GM19351 (cell line): ENCODE results near the gene CDO1.
"Not testable (repeated sequence)": the region's sequence is repeated elsewhere in the genome, so short reads cannot be mapped to it uniquely, and the experiment has no call there.

Experiments
- ATAC-seq: cut with Tn5 transposase; IDR thresholded peaks from one replicate; pipeline ENCODE4 v1.9.1; 2021; ENCODE audit warnings: mild to moderate bottlenecking, moderate library complexity; ENCODE audit not compliant: unreplicated experiment

CDO1 gene

GRCh38 chr5:115831163-115831768 is 14.8 kb upstream of the CDO1 start:
- ATAC-seq = peak; percentile 81

GRCh38 chr5:115829913-115830312 is 13.5 kb upstream of the CDO1 start:
- no peak for ATAC-seq

DNA sequence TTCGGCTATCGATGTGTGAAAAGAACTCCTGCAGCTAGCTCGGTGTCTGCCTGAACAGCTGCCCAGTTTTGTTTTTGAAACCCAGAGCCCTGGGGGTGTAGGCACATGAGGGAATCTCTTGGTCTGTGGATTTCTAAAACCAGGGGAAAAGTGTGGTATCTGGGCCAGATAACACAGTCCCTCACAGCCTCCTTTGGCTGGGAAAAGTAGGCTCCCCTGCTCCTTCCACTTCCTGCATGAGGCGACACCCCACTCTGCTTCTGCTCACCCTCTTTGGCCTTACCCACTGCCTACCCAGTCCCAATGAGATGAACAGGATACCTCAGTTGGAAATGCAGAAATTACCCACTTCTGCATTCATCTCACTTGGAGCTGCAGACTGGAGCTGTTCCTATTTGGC is 9.5 kb upstream of the CDO1 start:
- no peak for ATAC-seq

DNA sequence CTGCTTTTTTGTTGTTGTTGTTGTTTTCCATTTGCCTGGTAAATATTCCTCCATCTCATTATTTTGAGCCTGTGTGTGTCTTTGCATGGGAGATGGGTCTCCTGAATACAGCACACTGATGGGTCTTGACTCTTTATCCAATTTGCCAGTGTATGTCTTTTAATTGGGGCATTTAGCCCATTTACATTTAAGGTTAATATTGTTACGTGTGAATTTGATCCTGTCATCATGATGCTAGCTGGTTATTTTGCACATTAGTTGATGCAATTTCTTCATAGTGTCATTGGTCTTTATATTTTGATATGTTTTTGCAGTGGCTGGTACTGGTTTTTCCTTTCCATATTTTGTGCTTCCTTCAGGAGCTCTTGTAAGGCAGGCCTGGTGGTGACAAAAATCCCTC is 8.5 kb upstream of the CDO1 start:
- not testable (repeated sequence) for ATAC-seq

GRCh38 chr5:115820846-115821245 is 4.4 kb upstream of the CDO1 start:
- ATAC-seq = no peak

- no peak for ATAC-seq
Measured at GRCh38 chr5:115818821-115819220, 2.4 kb upstream of the CDO1 start.

DNA sequence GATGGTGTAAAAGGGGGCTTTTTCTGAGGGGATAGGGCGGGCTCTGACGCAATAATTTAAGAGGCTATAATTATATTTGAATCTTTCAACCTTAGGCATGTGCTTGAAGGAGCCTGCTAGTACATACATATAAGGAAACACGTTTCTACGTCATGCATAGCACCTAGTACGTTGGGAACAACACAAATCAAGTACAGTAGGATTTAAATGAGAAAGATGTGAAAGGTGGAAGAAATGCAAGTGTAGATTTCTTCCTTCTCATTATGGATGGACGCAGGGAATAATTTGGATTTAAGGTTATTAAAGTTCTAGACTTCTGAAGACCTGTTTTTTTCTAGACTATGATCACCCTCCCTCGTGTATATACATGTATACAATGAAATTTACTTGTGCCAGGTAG is 927 bp upstream of the CDO1 start:
- ATAC-seq = no peak

GRCh38 chr5:115815693-115816225 is 700 bp downstream of the CDO1 start:
- peak; percentile 18 for ATAC-seq

DNA sequence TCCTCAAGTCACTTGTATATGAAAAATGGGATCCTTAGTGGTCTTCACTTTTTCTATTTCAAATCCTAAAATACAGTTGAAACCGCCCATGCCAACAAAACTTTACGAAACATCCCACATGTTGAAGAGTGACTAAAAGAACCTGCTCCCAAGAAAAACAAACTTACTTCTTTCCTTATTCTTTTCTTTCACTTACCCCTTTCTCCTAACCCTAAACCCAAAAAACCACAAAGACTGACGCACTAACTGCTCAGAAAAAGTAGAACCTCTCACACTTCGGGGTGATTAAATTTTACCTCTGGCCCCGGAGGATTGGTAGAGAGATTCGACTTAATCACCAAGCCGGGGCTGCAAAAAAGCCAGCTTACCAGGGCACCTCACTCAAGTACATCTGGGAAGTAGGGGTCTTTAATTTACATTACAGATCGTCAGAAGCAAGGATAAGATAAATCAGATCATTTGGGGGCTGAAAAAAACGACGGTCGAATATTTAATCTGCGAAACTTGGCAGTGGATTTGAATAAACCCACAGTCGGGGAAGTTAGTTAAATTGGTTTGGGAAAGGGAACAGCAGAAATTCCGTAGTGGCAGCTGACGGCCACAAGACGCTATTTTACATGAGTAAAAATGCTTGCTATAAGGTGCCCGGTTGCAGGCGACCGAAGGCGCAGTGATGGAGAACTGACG is 1.3 kb downstream of the CDO1 start:
- no peak for ATAC-seq

- ATAC-seq = no peak
Measured at GRCh38 chr5:115813719-115814118, 2.7 kb downstream of the CDO1 start.

DNA sequence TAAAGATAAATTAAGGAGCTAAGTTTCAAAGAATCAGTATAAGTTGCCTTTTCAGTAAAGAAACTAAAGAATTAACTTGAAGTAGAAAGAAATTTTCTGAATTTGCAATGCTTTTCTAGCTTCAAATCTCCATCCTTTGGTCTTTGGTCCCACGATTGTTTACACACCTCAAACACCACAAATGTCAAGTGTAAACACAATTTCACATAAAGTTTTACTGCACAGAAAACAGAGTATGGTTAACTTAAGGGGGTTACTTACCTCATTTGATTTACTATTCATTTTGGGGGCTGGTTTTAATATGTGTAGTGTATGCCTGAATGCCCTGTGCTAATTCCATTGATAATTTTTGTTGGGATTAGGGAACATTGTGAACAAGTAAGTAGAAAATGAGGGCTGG is 4.1 kb downstream of the CDO1 start:
- ATAC-seq = no peak

DNA sequence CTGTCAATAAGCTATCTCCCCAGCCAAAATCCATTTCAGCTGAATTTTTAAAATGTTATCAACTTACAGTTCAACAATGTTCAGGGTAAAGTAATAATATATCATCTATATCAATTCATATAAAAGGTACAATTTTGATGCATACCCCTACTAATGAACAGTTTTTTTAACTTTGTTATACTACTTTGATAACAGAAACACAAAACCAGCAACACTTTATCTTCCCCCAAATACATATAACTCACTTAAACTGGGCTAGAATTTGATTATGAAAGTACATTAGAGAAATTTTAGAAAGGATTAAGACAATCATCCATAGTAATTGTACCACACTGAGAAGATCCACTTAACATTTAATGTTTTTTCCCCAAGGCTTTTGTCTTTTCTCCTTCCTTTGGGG is 5.1 kb downstream of the CDO1 start:
- no peak for ATAC-seq

GRCh38 chr5:115810761-115811160 is 5.7 kb downstream of the CDO1 start:
- no peak for ATAC-seq

GRCh38 chr5:115809946-115810345 is 6.5 kb downstream of the CDO1 start:
- ATAC-seq = no peak

DNA sequence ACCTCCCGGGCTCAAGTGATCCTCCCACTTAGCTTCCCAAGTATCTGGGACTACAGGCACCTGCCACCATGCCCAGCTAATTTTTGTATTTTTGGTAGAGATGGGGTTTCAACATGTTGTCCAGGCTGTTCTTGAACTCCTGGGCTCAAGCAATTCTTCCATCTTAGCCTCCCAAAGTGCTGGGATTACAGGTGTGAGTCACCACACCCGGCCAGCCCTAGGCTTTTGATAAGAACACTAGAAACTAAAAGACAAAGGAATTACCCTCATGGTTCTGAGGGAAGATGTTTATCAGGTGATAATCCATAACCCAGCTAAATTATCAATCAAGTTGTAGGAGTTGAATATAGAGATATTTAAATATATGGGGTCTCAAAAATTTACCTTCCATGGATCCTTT is 8.4 kb downstream of the CDO1 start:
- ATAC-seq = not testable (repeated sequence)

DNA sequence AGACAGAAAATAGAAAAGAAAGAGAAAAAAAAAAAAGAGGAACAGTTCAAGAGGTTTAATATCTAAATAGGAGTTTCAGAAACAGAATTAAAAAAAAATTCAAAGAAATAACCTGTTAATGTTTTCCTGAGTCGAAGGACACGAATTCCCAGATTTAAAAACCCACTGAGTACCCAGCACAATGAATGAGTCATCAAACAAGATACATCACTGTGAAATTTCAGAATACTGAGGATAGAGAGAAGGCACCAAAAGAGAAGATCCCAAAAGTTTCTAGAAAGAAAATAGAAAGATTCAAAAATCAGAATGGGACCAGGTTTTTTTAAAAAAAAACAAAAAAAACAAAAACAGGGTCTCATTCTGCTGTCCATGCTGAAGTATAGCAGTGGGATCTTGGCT is 8.8 kb downstream of the CDO1 start:
- no peak for ATAC-seq

DNA sequence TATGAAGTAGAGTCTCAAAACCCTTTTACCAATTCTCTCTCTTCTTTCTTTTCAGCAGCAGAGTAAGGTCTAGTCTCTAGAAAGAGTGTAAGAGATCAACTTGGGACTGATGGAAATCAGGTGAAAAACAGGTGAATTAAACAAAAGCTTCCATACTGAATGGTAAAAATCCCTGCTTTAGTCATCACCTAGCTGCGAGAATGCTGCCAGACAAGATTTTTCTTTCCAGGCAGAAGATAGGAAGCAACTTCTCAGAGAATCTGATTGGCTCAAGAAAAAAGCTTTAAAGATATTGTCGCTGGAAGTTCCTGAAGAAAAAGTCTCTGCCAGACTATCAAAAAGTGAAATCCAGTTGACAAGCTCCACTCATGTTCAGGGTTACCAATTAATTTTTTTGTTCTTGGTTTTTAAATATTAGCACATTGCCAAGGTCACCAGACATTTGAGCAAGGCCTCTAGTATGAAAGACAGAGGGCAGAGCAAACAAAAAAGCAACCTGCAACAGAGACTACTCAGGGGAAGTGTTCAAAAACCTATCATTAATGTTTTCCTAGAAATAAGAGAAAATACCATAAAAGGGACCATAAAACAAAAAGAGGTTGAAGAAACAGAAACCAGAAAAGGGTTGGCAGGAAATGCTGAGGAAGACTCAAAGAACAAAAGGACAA is 9.3 kb downstream of the CDO1 start:
- no peak for ATAC-seq

- ATAC-seq = no peak
Measured at GRCh38 chr5:115801984-115802383, 14.5 kb downstream of the CDO1 start.

DNA sequence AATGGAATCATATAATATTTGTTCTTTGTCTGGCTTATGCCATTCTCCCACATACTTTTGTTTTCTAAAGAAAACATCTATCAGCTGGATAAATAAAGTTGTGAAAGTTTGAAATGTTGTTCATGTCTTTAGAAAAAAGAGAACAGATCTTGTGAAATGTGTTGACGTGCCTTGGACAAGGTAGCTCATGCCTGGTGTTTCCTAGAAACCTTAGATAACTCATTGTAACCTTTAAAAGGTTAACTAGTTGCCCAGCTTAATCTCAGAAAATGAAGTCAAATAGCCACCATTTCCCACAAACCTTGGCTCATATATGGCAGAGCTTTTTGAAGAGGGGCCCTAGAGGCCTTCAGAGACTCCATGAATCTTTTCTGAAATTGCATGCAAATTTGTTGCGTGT is 15.3 kb downstream of the CDO1 start:
- ATAC-seq = no peak

- ATAC-seq = no peak
Measured at GRCh38 chr5:115800108-115800507, 16.4 kb downstream of the CDO1 start.

DNA sequence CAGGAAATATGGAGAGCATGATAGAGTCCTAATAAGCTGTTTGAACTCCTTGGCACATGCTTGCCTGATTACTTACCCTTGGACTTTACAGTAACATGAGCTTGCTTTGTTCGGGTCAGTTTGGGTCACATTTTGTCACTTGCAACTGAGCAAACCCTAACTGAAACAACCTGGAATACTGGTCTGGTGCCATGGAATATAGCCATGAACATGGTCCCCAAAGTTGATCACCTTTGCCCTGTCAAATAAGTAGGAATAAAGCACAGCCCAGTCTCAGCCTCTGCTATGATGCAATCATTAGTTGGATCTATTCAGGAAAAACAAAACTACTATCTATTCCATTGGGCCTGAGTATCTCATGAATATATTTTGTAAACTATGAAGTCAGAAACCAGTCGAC is 18.2 kb downstream of the CDO1 start:
- ATAC-seq = no peak

DNA sequence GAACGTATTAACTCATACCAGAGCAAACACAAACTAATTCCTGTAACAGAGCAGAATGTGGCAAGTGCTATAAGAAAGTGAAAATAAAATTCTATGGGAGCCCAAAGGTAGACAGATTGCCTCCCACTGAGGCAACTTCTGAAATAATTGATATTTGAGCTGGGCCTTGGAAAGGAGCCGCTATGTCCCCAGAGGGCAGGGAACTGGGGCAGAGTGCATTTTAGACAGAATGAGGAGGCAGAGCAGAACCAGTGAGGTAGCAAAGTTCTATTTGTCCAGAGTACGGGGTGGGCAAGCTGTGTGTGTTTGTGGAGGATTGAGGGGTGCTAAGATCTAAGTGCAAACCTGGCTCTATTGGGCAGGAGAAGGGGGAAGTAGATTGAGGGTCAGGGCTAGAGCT is 19.8 kb downstream of the CDO1 start:
- no peak for ATAC-seq
